Measurements from ENCODE around the gene CDH23. TPM values are rescaled to one million over a fixed set of nuclear protein-coding genes. Genes with fewer than 3 reads are reported as not detected.

Gene CDH23
- total RNA-seq, 2 donors from 2014 or later = 3.9 to 74.8 TPM

GRCh38 chr10:71512312-71512711 lies 115.6 kb downstream of the CDH23 start:
- H3K4me1 ChIP-seq (replicated peaks) = peaks cover 21% of the 10 kb centered on the region
- WGBS = 67% methylated on average over 10 of the region's 10 CpGs
- peak overlapping the region; percentile 53 to 68 for H3K27ac ChIP-seq
- no peak for DNase-seq (ENCODE audit: low spot score)
- TF ChIP-seq POLR2A (IDR thresholded peaks at IDR 0.05) = no peak
- TF ChIP-seq CTCF (IDR thresholded peaks at IDR 0.05) = no peak
- TF ChIP-seq POLR2AphosphoS5 (IDR thresholded peaks at IDR 0.05) = no peak
- intact Hi-C loops (cut with DNase I) = no loop called here
- H3K36me3 ChIP-seq = no peaks in the 10 kb centered on the region
- H3K27me3 ChIP-seq (replicated peaks; ENCODE audit: insufficient read depth) = no peaks in the 10 kb centered on the region
- H3K4me3 ChIP-seq = no peak overlapping the region
- H3K9me3 ChIP-seq = no peaks in the 10 kb centered on the region

GRCh38 chr10:71512761-71513539 lies 116.2 kb downstream of the CDH23 start:
- H3K4me3 ChIP-seq = no peak overlapping the region
- H3K36me3 ChIP-seq = no peaks in the 10 kb centered on the region
- H3K4me1 ChIP-seq (replicated peaks) = peaks cover 21% of the 10 kb centered on the region
- TF ChIP-seq POLR2AphosphoS5 (IDR thresholded peaks at IDR 0.05) (peak; percentile 94), POLR2A (IDR thresholded peaks at IDR 0.05) (no peak), CTCF (IDR thresholded peaks at IDR 0.05) (no peak)
- intact Hi-C loops (cut with DNase I) = no loop called here
- peak overlapping the region; percentile 53 to 68 for H3K27ac ChIP-seq
- DNase-seq (ENCODE audit: low spot score) = peak; percentile 87
- no peaks in the 10 kb centered on the region for H3K27me3 ChIP-seq (replicated peaks; ENCODE audit: insufficient read depth)
- H3K9me3 ChIP-seq = no peaks in the 10 kb centered on the region
- WGBS = 25% methylated on average over 5 of the region's 5 CpGs

- intact Hi-C loops (cut with DNase I) = no loop called here
- TF ChIP-seq POLR2AphosphoS5 (IDR thresholded peaks at IDR 0.05) = no peak
- TF ChIP-seq POLR2A (IDR thresholded peaks at IDR 0.05) = no peak
- TF ChIP-seq CTCF (IDR thresholded peaks at IDR 0.05) = no peak
- Histone ChIP-seq H3K9me3 (no peaks in the 10 kb centered on the region), H3K27me3 (replicated peaks; ENCODE audit: insufficient read depth) (no peaks in the 10 kb centered on the region), H3K4me1 (replicated peaks) (peaks cover 21% of the 10 kb centered on the region), H3K4me3 (no peak overlapping the region), H3K36me3 (no peaks in the 10 kb centered on the region), H3K27ac (peak overlapping the region; percentile 53 to 68)
- DNase-seq (ENCODE audit: low spot score) = no peak
- WGBS = 76% methylated on average over 2 of the region's 2 CpGs
These were observed 116.8 kb downstream of the CDH23 start for GRCh38 chr10:71513540-71513853.

- no peak overlapping the region for H3K4me3 ChIP-seq
- no peaks in the 10 kb centered on the region for H3K27me3 ChIP-seq (replicated peaks; ENCODE audit: insufficient read depth)
- H3K4me1 ChIP-seq (replicated peaks) = peaks cover 21% of the 10 kb centered on the region
- 67% methylated on average over 1 of the region's 1 CpG for WGBS
- TF ChIP-seq POLR2AphosphoS5 (IDR thresholded peaks at IDR 0.05) = no peak
- TF ChIP-seq POLR2A (IDR thresholded peaks at IDR 0.05) = no peak
- TF ChIP-seq CTCF (IDR thresholded peaks at IDR 0.05) = no peak
- H3K9me3 ChIP-seq = no peaks in the 10 kb centered on the region
- DNase-seq (ENCODE audit: low spot score) = no peak
- H3K36me3 ChIP-seq = no peaks in the 10 kb centered on the region
- intact Hi-C loops (cut with DNase I) = no loop called here
- H3K27ac ChIP-seq = peak overlapping the region; percentile 53 to 60
These were observed 117.2 kb downstream of the CDH23 start for GRCh38 chr10:71513936-71514335.

- H3K27ac ChIP-seq = no peak overlapping the region
- DNase-seq (ENCODE audit: low spot score) = no peak
- TF ChIP-seq CTCF (IDR thresholded peaks at IDR 0.05) (no peak), POLR2A (IDR thresholded peaks at IDR 0.05) (no peak), POLR2AphosphoS5 (IDR thresholded peaks at IDR 0.05) (no peak)
- H3K27me3 ChIP-seq (replicated peaks; ENCODE audit: insufficient read depth) = no peaks in the 10 kb centered on the region
- intact Hi-C loops (cut with DNase I) = no loop called here
- H3K4me1 ChIP-seq (replicated peaks) = peaks cover 21% of the 10 kb centered on the region
- no peaks in the 10 kb centered on the region for H3K9me3 ChIP-seq
- H3K4me3 ChIP-seq = no peak overlapping the region
- H3K36me3 ChIP-seq = no peaks in the 10 kb centered on the region
These were observed 118.9 kb downstream of the CDH23 start for GRCh38 chr10:71515531-71516172.
